GM19240 (cell line): Measurements from ENCODE around the gene DTNA.

Experiments used
- DNase-seq: peaks from one replicate; pipeline ENCODE4 v3.0.0; 2011; ENCODE audit warnings: low spot score; ENCODE audit not compliant: insufficient read length

DTNA gene

DNA sequence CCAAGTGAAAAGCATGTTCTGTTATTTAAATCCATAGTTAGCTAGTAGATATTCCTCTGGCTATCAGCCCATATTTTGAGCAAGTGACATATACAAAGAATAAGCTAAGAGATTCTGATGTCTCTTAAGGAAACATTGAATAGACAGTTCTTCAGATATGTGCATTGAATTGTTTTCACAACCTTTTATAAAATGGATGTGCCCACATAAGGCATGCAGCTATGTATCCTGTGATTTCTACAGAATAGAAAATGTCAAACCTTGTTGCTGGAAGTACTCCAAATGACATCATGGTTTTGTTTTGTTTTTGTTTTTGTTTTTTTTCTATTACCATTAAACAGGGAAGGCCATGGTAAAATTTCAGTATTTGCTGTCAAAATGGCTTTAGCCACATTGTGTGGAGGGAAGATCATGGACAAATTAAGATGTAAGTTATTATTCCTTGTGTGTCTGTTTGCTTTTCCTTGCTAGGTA, 95.8 kb downstream of the DTNA start:
- no peak for DNase-seq

DNA sequence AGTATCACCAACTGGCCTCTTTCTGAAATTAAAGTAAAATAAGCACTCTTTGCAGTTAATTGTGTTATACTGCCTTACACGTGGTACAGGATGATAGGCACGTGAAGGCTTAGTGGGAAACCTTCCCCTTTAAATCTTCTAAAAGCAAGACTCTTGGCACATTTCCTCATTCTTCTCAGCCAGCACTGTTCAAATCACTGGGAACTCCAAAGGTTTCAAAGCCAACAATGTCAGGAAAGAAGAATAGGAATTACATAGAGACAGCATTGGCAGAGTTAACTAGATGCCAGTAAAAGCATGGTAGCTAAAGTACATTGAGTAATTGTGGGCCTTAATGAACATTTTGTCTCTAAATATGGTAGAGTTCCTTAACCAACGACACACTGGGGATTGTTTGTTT, 96.4 kb downstream of the DTNA start:
- DNase-seq, result no peak

DNA sequence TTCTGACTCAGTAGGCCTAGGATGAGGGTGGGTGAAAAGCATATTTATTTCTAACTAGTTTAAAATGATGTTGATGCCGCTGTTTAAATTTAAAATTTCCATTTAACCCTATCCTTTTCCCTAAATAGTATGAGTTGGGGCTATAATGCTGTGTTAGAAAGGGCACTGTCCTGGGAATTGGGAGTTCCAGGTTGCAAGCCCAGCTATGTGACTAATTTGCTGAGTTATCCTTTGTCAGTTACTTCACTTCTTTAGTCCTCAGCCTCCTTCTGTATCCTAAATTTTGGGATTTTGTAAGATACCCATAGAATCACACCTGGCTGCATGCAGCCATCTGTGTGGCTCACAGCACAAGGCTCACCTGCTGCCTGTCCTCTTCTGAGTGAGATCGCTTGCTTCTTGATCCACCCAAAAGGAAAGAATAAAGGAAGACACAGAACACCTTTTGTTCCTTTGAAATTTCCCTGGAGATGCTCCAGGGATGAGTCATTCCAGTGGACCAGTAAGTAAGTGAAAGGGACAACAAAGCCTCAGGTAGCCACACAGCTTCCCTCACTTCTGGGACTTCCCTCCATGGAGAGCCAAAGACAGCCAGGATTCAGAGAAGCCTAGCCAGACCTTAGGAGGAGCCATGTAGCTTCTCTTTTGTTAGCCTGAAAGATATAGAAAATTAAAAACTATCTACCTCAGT, 97.2 kb downstream of the DTNA start:
- no peak for DNase-seq

DNA sequence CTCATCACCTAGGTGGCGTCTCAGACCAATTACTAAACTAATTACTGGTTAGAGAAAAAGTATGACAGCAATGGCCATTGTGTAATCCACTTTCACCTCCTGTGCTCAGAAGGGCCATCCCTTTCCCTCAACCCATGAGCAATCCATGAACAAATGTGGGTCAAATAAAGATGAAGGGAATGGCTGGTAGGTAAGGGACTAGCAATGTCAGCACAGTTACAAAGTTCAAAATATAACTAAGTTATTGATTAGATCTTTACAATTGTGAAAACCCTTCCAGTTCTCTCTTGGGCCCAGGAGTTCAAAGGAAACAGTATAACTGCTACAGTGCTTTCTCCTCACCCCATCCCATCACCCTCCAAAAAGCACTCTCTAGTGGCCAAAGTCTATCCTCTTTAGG, 98.3 kb downstream of the DTNA start:
- DNase-seq, result no peak

DNA sequence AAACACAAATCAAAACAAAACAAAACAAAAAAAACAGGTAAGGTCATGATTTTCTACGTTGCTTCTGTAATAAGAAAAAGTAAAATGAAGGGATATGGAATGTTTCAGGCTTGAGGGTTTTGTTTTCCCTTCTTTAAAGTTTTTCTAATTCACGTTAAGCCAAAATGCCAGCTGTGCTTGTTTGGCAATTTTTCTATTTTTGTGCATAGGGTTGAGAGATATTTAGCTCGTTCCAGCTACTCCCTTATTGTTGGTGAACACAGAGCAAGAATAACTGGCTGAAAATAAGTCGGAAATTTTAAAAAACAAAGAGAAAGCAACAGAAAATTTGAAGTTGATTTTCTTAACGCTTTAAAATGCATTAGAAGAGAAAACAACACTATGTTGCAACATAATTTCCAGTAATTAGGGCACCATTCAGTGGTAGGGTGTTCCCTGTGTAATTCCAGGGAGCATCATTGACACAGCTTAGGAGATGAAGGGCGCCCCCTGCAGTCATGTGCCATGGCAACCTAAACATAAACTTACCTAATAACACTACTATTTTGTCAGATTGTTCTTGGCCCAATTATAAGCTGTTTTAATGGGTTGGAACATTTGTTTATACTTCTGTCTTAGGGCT, 99.5 kb downstream of the DTNA start:
- no peak for DNase-seq

DNA sequence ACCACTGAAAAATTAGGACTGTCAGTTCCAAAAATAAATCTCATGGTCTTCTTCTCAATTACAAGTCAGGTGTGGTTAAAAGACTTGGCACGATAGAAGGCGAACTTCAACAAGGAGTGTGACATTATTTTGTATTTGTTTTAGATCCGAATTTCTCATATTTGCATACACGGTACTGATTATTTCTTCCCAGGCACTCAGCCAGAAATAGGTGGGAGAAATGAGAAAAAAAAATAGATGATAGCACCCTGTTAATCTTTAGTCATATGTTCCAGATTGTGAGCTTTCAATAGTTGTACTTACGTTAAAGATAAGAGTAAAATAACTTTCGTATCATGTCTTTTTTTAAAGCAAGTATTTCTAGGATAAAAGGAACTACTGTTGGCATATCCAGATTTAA, 106.1 kb downstream of the DTNA start:
- DNase-seq, result no peak

DNA sequence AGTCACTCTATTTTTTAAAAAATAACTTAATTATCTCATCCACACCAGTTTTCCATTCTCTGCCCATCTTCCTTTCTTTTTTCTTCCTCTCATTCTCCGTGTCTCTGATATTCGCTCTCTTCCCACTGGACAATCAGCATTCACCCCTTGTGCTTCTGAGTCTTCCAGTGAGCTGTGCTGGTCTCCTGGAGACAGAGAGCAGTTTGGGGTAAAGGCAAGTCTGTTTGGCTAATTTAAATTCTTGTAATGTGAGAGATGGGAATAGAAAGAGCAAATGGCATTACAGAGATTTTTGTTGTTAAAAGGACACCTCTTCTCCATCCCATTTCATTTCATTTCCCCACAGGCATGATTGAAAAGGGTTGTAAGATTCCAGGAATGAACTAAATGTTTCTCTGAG, 107.5 kb downstream of the DTNA start:
- no peak for DNase-seq

DNA sequence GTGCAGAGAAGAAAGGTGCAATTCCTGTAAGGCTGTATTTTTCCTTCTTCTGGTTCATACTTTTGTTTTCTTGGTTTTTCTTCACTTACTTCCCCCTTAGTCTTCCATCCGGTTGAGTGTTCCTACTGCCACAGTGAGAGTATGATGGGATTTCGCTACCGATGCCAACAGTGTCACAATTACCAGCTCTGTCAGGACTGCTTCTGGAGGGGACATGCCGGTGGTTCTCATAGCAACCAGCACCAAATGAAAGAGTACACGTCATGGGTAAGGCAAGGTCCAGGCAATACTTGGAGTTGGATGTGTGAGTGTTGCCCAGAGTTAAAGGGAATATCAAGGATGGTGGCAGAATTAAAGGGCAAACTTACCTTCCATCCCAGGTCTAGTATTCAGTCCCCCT, 108.0 kb downstream of the DTNA start:
- DNase-seq, result no peak

DNA sequence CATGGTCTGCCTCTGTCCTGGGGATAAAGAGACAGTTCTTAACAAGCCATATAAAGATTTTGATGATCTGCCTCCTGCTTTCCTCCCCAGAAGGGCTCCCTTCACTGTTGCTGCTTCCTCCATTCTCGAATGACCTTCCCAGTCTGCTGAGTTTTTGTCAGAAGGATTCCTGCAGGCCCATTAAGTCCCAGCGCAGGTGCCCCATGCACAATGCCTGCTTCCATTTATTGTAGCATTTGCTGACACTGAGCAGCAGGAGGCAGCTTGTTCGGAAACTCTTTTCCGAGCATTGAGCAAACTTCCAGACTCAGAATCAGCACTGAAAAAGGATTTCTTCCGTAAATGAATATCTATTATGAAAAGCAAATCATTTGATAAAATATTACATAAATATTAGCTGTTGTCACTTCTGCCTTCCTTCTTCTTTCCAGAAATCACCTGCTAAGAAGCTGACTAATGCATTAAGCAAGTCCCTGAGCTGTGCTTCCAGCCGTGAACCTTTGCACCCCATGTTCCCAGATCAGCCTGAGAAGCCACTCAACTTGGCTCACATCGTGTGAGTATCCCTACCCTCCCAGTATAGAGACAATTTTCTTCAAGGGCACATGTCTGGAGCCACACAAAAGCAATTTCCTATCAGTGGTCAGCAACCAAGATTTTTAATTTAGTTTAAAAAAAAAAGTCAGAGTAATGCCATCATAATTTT, 110.4 kb downstream of the DTNA start:
- no peak for DNase-seq

DNA sequence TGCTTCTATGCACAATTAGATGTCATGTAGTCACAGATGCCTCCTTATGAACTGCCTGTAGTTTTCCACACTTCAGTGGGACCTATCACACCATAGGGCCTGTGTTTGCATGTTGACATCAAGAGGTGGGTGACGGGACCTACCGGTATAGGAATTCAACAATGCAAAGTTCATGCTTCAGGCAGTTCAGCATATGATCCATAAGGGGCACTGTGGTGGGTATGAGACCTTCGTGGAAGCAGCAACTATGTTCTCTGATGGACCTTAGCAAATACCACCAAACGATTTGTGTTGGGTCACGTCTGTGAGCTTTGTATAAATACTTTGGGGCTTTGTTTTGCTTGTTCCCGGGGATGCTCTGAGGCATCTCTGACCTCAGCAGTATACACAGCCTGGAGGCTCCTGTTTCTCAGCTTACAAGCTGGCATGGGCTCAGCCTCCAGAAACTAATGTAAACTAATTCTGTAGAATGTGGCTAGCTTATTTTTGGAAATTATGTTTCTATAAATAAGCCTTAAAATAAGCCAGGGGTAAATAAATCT, 111.6 kb downstream of the DTNA start:
- DNase-seq, result no peak

DNA sequence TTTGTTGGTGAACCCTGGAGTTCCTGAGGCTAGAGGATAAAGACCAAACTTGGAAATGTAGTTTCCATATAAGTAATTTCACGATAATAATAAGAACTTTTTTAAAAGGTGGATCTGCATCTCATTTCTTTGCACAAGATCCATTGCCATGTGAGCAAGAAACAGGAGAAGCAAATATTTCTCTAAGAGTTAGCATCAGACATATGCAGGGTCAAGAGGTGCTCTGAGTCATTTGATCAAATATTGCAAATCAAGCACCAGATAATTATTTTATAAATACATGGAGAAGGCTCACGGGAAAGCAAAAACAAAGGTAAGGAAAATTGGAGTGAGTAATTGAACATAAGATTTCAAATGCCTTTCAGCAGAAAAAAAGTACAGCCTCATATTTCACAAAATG, 118.0 kb downstream of the DTNA start:
- DNase-seq, result no peak

DNA sequence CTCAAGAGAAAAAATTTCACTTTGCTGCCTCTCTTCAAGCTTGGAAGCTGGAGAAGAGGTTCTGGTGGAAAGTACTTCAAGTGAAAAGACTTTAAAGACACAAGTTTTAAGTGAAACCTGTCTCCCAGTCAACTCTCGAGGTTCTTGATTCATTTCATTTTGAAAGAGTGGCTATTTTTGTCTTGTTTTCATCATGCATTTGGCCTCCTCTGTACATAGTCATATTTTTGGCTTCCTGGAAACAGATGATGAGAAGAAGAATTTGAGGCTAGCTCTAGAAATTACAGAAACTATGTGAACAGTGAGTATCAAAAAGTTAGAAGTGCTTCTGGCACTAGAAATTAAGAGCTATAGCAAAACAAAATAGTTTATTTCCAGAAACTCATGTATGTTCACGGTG, 124.8 kb downstream of the DTNA start:
- DNase-seq, result no peak

DNA sequence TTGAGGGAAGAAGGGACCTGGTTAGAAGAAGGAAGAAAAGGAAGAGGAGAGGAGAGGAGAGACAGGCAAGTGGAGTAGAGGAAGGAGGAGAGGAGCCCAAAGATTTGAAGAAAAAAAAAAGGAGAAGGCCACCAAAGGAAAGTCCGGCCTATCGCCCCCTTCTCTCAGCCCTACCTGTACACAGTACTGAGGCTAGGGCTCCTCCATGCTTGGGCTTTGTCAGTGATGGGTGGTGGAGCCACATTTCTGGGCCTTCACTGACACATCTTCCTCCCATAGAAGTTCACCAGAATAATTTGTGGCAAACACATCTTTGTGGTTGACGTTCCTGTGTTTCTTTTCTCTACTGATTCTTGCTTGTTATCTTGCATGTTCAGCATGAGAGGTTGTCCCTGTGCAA, 125.4 kb downstream of the DTNA start:
- no peak for DNase-seq

DNA sequence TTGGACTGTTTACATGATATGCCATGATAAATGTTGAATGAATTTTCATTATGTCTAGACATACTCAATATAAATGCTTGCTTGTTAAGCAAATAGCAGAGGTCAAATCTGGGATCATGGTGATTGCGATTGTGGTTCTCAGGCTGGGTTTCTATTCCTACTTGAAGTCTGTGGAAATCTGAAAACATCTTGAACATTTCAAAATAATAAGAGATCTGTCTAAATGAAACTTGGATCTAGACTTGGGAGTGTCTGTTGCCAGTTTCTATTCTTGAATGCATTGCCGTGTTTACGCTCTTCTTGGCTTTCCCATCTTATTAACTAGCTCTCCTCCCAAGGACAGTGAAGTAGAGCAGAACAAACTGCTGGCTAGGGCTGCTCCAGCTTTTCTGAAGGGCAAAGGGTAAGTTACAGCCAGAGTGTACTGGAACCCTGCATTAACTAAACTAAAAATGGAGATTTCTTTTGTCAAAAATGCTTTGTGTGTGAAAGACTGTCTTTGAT, 127.7 kb downstream of the DTNA start:
- DNase-seq, result no peak

DNA sequence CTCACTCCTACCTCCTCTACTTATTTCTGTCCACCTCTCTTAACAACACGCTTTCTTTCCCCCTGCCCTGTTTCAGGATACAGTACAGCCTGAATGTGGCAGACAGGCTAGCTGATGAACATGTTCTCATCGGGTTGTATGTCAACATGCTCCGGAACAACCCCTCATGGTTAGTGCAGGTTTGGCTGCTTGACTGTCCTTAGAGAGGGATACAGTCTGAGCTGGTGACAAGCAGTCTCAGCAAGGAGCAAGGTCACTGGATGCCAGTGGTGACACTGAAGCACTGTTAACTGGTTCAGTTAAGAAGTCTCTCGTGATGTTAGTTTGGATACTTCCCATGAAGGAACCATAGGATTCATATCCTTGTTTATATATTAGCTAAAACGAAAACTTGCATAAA, 128.6 kb downstream of the DTNA start:
- DNase-seq, result no peak

DNA sequence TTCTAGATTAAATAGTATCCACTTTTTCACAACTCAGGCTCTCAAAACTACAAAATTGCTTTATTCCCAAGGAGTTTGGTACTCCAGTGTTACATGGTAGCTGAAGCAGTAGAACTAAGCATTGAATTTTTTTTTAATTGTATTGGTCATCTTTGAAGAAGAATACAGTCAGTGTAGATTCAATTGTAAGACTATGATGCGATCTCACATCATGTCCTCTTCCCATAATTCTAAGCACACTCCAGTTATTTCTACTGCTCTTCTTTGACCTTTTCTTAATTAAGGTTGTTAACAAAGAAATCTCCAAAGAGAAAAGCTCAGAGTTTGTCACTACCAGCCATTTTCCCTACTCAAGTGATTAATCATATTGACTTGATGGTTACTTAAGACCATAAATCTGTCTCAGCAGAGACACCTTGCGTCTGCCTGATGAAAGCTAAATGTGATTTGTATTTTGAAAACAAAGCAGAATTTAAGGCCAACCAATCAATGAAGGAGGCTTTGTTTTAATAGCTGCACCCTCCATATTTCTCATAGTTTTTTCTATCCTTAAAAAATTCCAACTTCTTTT, 130.2 kb downstream of the DTNA start:
- no peak for DNase-seq

DNA sequence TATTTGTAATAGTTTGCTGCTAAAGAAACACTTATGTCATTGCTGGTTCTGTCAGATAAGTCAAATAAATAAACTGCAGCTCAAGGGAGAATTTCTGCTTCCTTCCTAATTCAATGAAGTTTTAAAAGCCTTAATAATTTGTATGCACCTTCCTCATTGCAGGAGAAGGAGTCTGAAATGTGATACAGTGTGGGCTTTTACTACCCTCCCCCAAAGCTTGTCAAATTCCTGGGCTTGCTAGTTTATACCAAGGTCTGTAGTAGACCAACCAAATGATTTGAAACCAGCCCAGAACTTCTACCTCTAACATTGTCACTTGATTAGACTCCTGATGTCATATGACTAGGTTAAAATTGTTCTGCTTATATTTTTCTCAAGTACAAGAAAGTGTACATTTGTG, 131.8 kb downstream of the DTNA start:
- no peak for DNase-seq

DNA sequence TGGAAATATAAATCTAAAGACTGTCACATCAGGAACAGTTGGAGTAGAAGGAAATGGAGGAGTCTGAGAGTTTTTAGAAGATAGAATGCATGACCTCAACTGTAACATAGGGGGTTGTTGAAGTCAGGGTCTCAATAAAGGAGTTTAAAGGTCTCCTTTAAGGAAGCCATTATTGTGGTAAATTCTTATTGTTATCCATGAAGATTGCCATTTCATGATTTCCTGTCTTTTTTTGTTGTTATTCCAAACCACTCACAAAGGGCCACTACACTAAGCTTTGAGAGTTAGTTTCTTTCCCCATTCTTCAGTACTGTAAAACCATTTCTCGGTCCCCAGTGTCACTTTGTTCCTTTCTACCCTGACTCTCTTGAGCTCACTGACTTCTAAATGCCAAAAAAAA, 134.0 kb downstream of the DTNA start:
- DNase-seq, result no peak

DNA sequence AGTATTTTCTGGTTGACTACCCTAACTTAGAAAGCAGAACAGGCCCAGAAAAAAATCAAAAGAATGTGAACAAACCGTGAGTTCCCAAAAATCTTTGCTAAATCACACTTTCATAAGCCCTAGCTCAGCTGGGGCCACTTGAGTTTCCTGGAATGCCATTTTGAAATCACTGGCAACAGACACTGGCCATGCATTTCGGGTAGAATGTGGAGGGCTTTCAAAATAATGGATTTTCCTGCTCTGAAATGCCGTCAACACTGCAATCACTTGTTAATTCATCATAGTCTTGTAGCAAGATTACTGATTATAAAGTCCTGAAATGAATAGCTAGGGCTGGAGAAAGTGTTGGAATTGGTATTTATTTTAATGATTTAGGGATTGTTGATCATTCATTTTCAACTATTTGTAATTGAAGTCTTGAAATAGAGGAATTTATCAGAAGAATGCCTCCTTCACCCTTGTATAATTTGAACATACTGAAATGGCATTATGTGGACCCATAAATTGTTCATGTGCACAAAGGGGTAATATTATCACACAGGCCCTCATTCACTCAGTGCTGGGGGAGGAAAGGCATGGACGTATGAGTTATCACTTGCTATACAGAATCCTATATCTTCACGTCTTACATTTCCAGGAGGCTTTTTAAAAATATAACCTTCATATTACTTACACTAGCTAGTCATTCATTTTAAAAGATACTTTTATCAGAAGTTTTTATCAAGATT, 134.8 kb downstream of the DTNA start:
- DNase-seq, result no peak

DNA sequence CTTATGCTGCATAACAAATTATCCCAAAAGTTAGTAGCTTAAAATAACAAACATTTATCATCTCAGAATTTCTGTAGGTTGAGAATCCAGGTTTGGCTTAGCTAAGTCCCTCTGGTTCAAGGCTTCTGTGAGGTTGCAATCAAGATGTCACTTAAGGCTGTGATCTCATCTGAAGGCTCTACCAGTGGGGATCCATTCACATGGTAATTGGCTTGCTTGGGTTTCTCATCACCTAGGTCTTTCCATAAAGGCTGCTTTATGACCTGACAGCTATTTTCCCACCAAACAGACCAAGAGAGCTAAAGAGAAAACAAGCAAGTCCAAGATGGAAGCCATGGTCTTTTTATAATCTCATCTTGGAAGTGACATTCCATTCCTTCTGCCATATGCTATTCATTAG, 137.3 kb downstream of the DTNA start:
- no peak for DNase-seq

DNA sequence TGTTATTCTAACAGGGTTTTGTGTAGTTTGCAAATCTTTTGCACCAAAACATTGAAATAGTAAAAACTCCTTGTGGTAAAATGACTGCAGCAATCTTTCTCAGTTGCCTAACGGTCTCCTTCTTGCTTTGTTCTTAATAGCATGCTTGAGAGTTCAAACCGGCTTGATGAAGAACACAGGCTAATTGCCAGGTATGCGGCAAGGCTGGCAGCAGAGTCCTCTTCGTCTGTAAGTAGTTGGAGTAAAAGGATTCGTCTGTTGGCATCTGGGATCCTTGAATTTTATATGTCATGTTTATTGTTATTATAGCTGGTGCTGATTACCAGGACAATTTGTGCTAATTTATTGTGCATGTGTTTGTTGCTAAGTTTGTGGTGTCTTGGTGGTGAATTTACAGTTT, 138.1 kb downstream of the DTNA start:
- DNase-seq, result no peak
